ENCODE measurements around the gene GET3.
A peak's percentile ranks its signal among the peaks of the same experiment; 100 is the strongest.

Gene GET3

GRCh38 chr19:12782424-12783290 lies 45.4 kb downstream of the GET3 start:
- peak; percentile 71 for DNase-seq

DNA sequence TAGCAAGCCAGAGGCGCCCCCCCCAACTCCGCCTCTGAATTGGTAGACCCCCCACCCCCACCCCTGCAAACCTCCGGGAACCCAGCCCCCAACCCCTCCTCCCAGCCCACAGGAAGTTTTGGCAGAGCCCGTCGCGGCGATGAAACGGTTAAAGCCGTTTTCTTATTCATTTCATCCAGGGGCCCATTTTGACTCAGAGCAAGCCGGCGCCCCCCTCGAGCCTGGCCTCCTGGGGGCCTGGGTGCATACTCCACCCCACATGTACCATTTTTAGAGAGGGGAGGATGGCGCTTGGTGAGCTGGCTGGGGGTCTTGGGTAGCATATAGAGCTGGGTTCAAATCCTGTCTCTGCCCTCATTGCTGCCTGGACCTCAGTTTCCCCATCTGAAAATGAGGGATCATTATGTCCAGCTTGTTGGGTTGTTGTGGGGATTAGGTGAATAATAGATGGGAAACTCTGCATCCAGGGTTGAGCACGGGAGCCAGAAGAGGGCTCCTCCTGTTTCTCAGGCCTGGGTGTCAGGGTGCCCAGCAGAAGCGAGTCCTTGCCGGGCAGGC lies 46.1 kb downstream of the GET3 start:
- no peak for DNase-seq

DNA sequence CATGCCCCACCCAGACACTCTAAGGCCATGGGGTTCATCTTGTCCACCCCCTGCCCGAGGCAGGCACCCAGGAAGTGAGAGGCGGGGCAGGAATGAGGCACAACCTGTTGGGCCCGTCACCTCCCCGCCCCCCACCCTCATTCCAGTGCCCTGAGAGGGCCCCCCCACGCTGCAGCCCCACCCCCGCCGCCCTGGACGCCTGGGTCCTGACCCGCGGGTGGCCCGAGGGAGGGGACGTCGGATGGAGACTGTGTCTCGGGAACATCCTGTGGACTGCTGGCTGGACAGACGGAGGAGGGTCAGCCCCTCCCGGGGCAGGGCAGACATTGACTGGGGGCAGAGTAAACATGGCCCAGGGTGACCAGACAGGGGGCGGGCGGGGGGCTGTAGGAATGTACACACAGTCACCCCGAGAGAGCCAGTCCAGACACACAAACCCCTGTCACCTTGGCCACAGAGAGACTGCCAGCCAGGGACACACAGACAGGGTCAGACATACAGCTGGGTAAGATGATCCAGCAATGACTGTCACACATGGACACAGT lies 46.6 kb downstream of the GET3 start:
- DNase-seq: no peak

DNA sequence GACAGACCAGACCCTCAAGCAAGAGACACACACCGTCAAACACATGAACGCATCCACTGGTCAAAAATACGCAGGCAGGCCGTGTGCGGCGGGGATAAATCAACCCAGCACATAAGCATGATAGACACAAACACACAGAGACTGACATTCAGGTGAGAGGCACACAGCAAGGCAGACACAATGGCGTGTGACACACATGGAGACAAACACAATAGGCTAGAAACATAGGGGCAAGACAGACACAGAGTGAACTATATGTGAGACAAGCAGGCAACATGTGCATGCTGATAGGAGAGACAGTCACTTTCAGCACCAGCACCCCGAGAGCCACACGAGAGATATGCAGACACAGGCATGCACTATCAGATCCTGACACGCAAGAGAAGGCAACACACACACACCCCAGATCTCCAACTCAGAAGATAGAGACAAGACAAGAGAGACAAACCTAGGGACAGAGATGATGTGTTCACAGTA lies 47.1 kb downstream of the GET3 start:
- DNase-seq: no peak

DNA sequence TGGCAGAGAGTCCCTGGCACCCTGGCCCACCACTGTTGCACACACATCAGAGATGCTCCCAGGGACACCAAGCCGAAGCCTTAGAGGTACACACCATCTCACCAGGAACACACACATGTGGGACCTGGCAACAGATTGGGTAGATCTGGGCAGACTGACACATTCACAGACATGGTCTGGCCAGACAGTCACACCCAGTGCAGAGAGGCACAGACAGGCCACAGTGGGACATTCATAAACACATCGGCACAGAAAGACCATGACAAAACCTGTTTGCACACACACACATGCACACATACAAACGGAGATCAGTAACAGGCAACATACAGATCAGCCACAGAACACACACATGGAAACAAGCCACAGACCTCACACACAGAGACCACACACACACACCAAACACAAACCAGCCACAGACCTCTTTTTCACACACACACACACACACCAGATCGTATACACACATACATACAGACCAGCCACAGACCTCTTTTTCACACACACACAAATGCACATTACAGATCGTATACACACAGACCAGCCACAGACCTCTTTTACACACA lies 47.7 kb downstream of the GET3 start:
- DNase-seq: no peak

- peak; percentile 64 for DNase-seq
Observed at GRCh38 chr19:12785431-12786031, 48.2 kb downstream of the GET3 start.

GRCh38 chr19:12786141-12786870 lies 49.0 kb downstream of the GET3 start:
- peak; percentile 88 for DNase-seq

DNA sequence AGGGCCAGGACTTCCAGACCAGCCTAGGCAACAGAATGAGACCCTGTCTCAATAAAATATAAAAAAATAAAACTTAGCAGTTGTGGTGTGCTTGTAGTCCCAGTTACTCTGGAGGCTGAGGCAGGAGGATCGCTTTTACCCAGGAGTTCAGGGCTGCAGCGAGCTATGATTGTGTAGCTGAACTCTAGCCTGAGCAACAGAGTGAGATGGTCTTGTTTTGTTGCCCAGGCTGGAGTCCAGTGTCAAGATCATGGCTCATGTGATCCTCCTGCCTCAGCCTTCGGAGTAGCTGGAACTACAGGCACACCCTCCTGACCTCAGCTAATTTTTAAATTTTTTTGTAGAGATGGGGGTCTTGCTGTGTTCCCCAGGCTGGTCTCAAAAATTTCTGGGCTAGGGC lies 49.7 kb downstream of the GET3 start:
- DNase-seq: peak; percentile 48

DNA sequence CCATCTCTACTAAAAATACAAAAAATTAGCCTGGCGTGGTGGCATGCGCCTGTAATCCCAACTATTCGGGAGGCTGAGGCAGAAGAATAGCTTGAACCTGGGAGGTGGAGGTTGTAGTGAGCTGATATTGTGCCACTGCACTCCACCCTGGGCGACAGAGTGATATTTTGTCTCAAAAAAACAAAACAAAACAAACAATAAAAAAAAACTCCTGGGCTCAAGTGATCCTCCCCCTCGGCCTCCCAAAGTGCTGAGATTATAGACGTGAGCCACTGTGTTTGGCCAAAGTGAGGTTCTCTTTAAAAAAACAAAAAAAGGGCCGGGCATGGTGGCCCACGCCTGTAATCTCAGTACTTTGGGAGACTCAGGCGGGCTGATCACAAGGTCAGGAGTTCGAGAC lies 50.2 kb downstream of the GET3 start:
- DNase-seq: no peak

DNA sequence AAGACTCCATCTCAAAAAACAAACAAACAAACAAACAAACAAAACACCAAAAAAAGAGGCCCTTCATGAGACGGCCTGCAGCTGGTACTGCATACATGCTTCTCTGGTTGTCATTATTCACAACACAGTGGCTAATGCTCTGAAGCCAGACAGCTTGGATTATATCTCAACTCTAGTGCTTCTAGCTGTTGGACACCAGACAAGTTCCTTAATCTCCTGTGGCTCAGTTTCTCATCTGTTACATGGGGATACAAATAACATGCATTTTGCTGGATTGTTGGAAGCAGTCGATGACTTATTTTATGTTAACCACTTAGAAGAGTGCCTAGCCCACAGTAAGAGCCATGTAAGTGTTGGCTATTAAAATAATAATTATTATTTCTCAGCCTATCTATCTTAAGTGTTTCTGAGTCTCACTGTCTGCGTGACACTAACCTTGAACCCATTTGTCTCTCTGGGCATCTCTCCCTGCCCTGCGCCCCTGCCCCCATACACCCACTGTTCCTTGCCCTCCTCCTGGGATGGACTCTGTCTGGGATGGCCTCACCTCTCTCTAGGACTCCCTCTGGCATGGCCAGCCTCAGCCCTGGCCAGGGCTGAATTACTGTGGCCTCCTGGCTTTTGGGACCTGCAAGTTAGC lies 50.9 kb downstream of the GET3 start:
- no peak for DNase-seq

DNA sequence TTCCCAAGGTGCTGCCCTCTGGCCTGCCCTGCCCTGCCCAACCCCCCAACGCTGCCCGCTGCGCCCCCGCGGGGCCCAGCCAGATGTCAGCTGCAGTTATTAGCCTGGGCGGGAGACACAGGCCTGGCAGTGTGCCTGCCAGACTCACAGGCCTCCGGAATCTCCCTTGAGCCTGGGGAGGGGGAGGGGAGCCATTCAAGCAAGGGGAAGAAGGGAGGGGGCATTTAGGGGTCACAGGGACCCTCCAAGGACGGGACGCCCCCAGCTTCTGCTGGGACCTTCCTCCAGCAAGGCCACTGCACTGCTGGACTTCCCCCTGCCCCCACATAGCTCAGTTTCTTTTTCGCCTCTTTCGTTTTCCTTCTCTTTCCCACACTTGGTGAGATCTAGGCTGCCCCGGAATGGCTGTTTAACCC lies 51.4 kb downstream of the GET3 start:
- DNase-seq: peak; percentile 94

- DNase-seq: no peak
Observed at GRCh38 chr19:12789098-12789903, 52.0 kb downstream of the GET3 start.

GRCh38 chr19:12789904-12790619 lies 52.8 kb downstream of the GET3 start:
- DNase-seq: peak; percentile 99

DNA sequence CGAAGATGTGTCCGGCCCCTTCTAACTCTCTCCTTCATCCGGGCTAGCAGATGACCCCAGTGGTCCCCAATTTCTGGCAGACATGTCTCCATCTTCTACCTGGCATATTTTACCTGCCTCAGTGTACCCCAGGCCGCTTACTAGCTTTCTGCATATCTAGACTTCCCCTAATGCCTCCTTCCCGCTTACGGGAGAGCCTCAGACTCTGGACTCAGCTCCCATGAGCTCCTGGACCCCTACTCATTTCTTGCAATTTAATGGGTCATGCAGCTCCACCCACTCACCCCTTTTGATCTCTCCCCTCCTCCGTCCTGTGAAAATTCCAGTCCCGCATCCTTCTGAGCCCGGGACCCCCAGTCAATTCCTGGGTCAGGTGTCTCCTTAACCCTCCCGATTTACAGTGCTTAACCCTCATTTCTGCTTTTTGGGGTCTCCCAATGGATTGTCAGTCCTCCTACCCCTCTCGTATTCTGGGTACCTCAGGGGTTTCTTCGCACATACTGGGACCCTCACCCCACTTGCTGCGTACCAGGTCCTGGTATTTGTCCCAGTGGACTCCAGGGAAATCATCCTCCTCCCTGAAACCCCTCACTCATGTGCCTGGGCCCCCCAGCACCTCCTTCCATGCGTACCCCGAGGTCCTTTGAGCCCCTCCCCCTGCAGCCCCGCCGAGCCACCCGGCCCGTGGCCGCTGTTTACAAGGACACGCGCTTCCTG lies 53.5 kb downstream of the GET3 start:
- no peak for DNase-seq

GRCh38 chr19:12791345-12792050 lies 54.2 kb downstream of the GET3 start, which contains the start of gene JUNB:
JUNB (plus strand) TSS chr19:12791486; CDS start chr19:12791772, 286 bp downstream.
- DNase-seq: peak; percentile 99

GRCh38 chr19:12792051-12792852 lies 55.0 kb downstream of the GET3 start:
- DNase-seq: peak; percentile 81

- no peak for DNase-seq
Observed at GRCh38 chr19:12792853-12793289, 55.6 kb downstream of the GET3 start.

Data from inflammatory macrophage treated with lipopolysaccharide for 4 hours (primary cell).